Vagina (tissue), 2 donors: ENCODE results near the gene MOGAT1. TPM values are rescaled to one million over a fixed set of nuclear protein-coding genes. Genes with fewer than 3 reads are reported as not detected.

ENCODE experiments used
- DNase-seq, 2 donors: peaks; one replicate each; pipeline ENCODE4 v3.0.0-alpha.2; 2017; ENCODE audit errors: extremely low spot score in 2 of 2
- H3K27ac ChIP-seq: fragments of 200-600 bp; sonication (generic); one replicate; pipeline ENCODE4 v1.5.1; 2019
- H3K27me3 ChIP-seq: fragments of 200-600 bp; sonication (generic); one replicate; pipeline ENCODE4 v1.5.1; 2019
- H3K36me3 ChIP-seq, 2 donors: fragments of 200-600 bp; sonication (generic); one replicate each; pipeline ENCODE4 v1.5.1; 2017 to 2019
- H3K4me1 ChIP-seq: fragments of 200-600 bp; sonication (generic); one replicate; pipeline ENCODE4 v1.5.1; 2019
- H3K4me3 ChIP-seq, 2 donors: fragments of 200-600 bp; sonication (generic); 1 replicate in 1 of 2; 2 replicates in 1 of 2; pipeline ENCODE4 v1.5.1; 2016 to 2019
- H3K9me3 ChIP-seq: fragments of 200-600 bp; sonication (generic); one replicate; pipeline ENCODE4 v1.5.1; 2019
- POLR2A ChIP-seq, 2 donors: fragments of 450-650 bp; IDR thresholded peaks; one replicate each; pipeline ENCODE4 v1.6.1; 2017; ENCODE audit warnings: antibody characterized with exemption in 2 of 2, mild to moderate bottlenecking in 2 of 2, moderate library complexity in 2 of 2
- POLR2AphosphoS5 ChIP-seq, 2 donors: sonication (generic); formaldehyde crosslinking; IDR thresholded peaks; one replicate each; pipeline ENCODE4 v1.9.0; 2017; ENCODE audit warnings: antibody characterized with exemption in 2 of 2, mild to moderate bottlenecking in 2 of 2, low read depth in 1 of 2; ENCODE audit not compliant: insufficient read depth in 1 of 2
- intact Hi-C: fragments of 100-400 bp; cut with DNase I; formaldehyde crosslinking; loops from one replicate; pipeline ENCODE4 v1.15.1; 2023
- total RNA-seq: library from RNA; depleted of rRNA; stranded (reverse); fragments of >200 nt; gene quantifications from one replicate; pipeline ENCODE4 v1.2.3, GENCODE V29; 2016
- TF ChIP-seq, protein P1 (sequence below), 3 experiments: fragments of 450-650 bp in 2 of 3; fragments of 200-600 bp in 1 of 3; sonication (generic) in 1 of 3; IDR thresholded peaks; one replicate each; pipeline ENCODE4 v1.5.1; 2017 to 2019; ENCODE audit warnings: antibody characterized with exemption in 3 of 3, mild to moderate bottlenecking in 2 of 3, moderate library complexity in 2 of 3

The MOGAT1 gene
- total RNA-seq, 1 donor from 2014 or later = not detected

DNA sequence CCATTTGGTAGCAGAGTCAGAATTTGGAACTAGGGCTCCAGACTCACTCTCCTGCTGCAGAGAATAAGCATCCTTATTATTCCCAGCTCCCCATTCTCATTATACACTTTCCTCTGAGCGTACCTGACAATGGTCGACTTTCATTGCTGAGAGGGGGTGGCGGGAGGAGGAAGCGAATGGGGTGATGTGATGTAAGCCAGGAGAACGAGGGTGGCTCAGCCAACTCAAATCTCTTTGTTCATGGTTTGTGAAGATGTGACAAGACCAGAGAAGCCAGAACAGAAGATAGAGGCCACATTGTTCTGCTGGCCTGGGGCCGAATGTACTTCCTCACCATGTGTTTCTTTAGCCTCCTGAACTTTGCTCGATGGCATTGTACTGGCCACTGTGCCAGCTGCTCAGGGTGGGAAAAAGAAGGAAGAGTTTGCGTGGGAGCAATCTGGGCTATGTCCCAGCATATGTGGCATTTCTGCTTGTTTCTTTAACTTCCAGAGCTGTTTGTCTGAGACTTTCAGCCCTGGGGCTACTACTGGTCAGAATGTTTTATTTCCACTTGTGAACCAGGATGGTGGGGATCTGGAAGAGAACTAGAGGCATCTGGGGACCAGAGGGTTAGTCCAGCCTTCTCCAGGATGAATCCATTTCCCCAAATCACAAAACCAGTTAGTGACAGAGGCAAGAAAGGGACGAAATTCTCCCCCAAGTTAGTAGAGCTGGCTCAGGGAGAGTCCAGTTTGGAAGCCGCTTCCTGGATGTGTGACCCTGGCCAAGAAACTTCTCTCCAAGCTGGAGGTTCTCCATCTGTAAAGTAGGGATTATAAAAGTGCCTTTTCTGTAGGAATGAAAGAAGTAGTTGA, 62.6 kb downstream of the MOGAT1 start:
- no peak overlapping the region for H3K27ac ChIP-seq

GRCh38 chr2:222734703-222735014, 63.2 kb downstream of the MOGAT1 start:
- Histone ChIP-seq H3K36me3 (no peaks in the 10 kb centered on the region), H3K27ac (no peak overlapping the region), H3K4me3 (no peak overlapping the region), H3K27me3 (no peaks in the 10 kb centered on the region), H3K4me1 (peaks cover 5% of the 10 kb centered on the region), H3K9me3 (no peaks in the 10 kb centered on the region)
- TF ChIP-seq, protein P1, sequence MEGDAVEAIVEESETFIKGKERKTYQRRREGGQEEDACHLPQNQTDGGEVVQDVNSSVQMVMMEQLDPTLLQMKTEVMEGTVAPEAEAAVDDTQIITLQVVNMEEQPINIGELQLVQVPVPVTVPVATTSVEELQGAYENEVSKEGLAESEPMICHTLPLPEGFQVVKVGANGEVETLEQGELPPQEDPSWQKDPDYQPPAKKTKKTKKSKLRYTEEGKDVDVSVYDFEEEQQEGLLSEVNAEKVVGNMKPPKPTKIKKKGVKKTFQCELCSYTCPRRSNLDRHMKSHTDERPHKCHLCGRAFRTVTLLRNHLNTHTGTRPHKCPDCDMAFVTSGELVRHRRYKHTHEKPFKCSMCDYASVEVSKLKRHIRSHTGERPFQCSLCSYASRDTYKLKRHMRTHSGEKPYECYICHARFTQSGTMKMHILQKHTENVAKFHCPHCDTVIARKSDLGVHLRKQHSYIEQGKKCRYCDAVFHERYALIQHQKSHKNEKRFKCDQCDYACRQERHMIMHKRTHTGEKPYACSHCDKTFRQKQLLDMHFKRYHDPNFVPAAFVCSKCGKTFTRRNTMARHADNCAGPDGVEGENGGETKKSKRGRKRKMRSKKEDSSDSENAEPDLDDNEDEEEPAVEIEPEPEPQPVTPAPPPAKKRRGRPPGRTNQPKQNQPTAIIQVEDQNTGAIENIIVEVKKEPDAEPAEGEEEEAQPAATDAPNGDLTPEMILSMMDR (IDR thresholded peaks at IDR 0.05) = no peak
- TF ChIP-seq POLR2AphosphoS5 (IDR thresholded peaks at IDR 0.05; ENCODE audit: insufficient read depth in 1 of 2, low read depth in 1 of 2) (no peak), POLR2A (IDR thresholded peaks at IDR 0.05) (no peak)
- intact Hi-C loops = no loop called here
- no peak for DNase-seq

More for the DNA sequence above, 62.6 kb downstream of the MOGAT1 start:
- peaks cover 5% of the 10 kb centered on the region for H3K4me1 ChIP-seq
- H3K36me3 ChIP-seq = no peaks in the 10 kb centered on the region
- TF ChIP-seq POLR2A (IDR thresholded peaks at IDR 0.05) = no peak
- TF ChIP-seq POLR2AphosphoS5 (IDR thresholded peaks at IDR 0.05; ENCODE audit: insufficient read depth in 1 of 2, low read depth in 1 of 2) = no peak
- TF ChIP-seq, protein P1 (IDR thresholded peaks at IDR 0.05) = no peak
- H3K4me3 ChIP-seq = no peak overlapping the region
- no peaks in the 10 kb centered on the region for H3K9me3 ChIP-seq
- no peaks in the 10 kb centered on the region for H3K27me3 ChIP-seq
- intact Hi-C loops = no loop called here
- DNase-seq = no peak

- Histone ChIP-seq H3K4me1 (peaks cover 5% of the 10 kb centered on the region), H3K9me3 (no peaks in the 10 kb centered on the region), H3K36me3 (no peaks in the 10 kb centered on the region), H3K27me3 (no peaks in the 10 kb centered on the region), H3K27ac (no peak overlapping the region), H3K4me3 (no peak overlapping the region)
- intact Hi-C loops = no loop called here
- no peak for DNase-seq
- TF ChIP-seq, protein P1 (IDR thresholded peaks at IDR 0.05) = no peak
- TF ChIP-seq POLR2A (IDR thresholded peaks at IDR 0.05) = no peak
- TF ChIP-seq POLR2AphosphoS5 (IDR thresholded peaks at IDR 0.05; ENCODE audit: insufficient read depth in 1 of 2, low read depth in 1 of 2) = no peak
Measured at GRCh38 chr2:222736301-222736700, 64.8 kb downstream of the MOGAT1 start.

- Histone ChIP-seq H3K9me3 (no peaks in the 10 kb centered on the region), H3K27me3 (no peaks in the 10 kb centered on the region), H3K4me1 (peaks cover 5% of the 10 kb centered on the region), H3K27ac (no peak overlapping the region), H3K4me3 (no peak overlapping the region), H3K36me3 (no peaks in the 10 kb centered on the region)
- TF ChIP-seq, protein P1 (IDR thresholded peaks at IDR 0.05) = no peak
- no peak for DNase-seq
- intact Hi-C loops = no loop called here
Measured at GRCh38 chr2:222736924-222737323, 65.5 kb downstream of the MOGAT1 start.

DNA sequence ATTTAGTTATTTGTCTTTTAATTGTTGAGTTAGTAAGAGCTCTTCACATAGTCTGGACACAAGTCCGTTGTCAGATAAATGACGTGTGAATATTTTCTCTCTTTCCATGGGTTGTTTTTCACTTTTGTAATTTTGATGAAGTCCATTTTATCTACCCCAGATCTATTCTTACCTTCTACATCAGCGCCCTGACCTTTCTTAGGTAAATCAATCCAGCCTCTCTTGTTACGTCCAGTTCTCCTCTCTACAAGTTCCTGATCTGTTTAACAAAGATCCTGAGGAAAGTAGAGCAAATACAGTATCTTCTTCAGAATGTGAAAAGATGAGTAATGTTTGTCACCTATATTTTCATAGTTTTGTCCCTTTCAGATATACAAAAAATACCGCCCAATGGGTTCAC, 66.9 kb downstream of the MOGAT1 start:
- intact Hi-C loops = no loop called here
- H3K9me3 ChIP-seq = no peaks in the 10 kb centered on the region
- no peak overlapping the region for H3K4me3 ChIP-seq
- no peaks in the 10 kb centered on the region for H3K27me3 ChIP-seq
- no peaks in the 10 kb centered on the region for H3K36me3 ChIP-seq
- DNase-seq = no peak
- no peak for TF ChIP-seq POLR2A (IDR thresholded peaks at IDR 0.05)
- TF ChIP-seq, protein P1 (IDR thresholded peaks at IDR 0.05) = no peak
- no peak overlapping the region for H3K27ac ChIP-seq
- peaks cover 9% of the 10 kb centered on the region for H3K4me1 ChIP-seq
